Stimulated activated CD4-positive, alpha-beta T cell treated with anti-CD3 and anti-CD28 coated beads, Interleukin-15, amount 100 ng/mL, for 48 hours (primary cell): ENCODE results near the gene PIK3CD.
"Not testable (repeated sequence)": the region's sequence is repeated elsewhere in the genome, so short reads cannot be mapped to it uniquely, and the experiment has no call there.

Experiments
- DNase-seq, 2 donors: peaks; one replicate each; pipeline ENCODE4 v3.0.0-alpha.2; 2020; ENCODE audit warnings: low read depth in 2 of 2

The PIK3CD gene

DNA sequence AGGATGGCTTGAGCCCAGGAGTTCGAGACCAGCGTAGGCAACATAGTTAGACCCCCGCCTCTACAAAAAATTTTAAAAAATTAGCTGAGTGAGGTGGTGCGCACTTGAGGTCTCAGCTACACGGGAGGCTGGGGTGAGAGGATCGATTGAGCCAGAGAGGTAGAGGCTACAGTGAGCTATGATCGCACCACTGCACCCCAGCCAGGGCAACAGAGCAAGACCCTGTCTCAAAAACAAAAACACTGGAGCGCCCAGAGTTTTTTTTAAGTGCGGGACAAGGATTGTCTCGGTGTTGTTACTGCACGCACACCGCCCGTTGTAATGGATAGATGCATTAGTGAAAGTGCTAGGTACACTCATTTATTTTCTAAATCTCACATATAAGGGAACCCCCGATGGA lies 37.1 kb downstream of the PIK3CD start:
- no peak for DNase-seq

DNA sequence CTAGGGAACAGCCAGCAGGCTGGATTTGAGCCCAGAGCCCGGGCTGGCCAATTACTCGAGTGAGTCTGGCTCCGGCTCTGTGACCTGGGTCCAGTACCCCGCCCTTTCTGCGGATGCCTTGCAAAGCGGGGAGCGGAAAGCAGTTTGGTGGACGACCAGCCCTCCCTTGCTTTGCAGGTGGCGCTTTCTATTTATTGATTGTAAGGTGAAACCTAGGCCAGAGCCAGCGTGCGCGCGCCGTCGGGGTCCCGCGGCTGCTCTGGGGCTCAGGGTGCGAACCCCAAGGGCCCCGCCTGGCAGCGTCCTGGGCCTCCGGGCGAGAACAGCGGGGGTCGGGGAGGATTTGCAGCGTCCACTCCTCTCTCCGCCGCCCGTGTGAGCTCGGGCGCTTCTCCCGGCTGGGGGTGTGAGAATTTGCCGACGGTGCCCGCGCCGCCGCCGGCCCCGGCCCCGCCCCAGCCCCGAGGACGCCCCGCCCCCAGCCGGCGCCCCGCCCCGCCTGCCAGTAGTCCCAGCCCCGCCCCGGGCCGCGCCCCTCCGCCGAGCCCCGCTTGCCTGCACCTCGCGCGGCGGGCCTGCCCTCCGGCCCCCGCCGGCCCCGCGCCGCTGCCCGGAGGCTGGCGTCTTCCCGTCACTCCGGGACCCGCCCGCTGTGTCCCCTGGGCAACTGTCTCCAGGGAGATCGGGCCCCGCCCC lies 37.6 kb downstream of the PIK3CD start:
- DNase-seq = peak; percentile 67 to 77

DNA sequence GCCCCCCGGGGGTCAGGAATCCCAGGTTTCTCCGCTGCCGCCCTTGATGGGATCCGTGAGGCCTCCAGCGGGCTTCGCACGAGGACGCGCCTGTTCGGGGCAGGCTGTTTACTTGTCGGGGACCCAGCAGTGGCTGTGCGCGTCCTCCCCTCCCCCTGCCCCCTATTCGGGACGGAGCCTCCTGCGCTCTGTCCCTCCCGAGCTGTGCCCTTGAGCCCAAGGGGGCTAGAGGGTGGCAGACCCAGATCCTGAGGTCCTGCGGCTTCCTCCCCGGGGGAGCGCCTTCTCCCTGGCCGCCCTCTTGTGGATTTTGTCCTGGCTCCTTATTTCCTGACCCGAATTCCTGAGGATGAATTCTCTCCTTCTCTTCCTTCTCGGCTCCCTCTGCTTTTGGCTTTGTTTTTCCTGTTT lies 38.4 kb downstream of the PIK3CD start:
- no peak for DNase-seq

DNA sequence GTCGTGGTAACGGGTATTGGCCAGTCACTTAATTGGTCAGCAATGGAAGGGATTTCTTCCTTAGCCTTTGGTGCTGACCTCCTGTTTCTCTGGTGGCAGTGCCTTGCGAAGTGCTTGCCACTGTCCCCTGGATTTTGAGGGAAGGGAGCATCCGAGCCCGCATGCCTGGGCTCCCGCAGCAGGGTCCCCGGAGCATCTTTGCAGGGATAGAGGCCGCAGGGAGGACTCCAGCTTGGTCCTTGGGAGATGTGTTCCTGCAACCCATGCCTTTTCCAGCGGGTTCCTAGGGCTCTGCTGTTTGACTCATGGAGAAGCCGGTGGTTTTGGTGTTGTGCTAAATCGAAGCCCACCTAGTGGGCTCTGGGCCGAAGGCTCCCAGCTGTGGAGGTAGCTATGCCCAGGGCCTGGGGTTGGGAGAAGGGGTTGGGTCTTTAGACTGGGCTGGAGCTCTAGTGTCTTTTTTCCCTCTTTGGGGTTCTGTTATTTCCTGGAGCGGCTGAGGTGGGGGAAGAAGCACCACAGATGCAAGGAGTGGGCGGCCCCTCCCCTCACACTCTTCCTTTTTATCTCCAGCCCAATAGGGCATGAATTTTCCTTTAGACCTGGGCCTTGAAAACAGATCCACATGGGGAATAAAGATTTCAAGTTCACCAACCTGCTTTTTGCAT lies 39.0 kb downstream of the PIK3CD start:
- no peak for DNase-seq

DNA sequence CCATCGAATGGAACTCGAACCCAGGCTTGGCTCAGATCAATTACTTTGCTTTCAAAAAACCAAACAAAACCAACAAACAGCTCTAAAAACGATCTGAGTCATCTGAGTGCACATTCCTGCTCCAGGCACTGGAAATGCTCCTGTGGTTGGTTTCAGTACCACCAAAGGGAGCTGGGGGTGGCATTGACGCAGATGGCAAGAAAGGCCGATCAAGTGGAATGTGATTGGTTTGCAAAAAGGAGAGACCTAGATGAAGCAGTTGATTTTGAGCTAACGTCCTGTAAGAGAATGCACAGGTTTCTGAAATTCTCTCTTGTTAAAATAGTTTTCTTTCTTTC lies 39.5 kb downstream of the PIK3CD start:
- no peak for DNase-seq

DNA sequence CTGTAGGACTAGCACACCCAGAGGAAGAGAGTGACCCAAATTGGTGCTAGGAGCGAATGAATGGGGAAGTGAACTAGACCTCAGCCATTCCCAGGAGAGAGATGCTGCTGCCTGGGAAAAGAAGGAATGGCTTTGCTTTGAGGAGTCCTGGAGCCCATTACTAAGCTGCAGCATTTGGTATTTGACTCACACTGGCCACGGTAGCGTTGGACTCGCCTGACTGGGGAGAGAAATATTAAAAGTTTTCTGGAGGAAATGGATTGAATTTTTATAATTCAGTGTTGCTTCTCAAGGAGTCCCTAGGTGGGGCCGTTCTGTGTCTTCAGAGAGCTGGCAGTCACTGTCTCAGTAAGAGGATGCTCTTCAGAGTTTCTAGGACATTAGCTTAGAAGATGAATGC lies 40.2 kb downstream of the PIK3CD start:
- DNase-seq = no peak

DNA sequence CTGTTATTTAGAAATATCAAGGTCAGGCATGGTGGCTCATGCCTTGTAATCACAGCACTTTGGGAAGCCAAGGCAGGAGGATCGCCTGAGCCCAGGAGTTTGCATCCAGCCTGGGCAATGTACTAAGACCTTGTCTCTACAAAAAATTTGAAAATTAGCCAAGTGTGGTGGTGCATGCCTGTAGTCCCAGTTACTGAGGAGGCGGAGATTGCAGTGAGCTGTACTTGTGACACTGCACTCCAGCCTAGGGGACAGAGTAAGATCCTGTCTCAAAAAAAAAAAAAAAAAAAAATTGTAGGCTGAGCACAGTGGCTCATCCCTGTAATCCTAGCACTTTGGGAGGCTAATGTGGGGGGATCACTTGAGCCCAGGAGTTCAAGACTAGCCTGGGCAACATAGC lies 45.3 kb downstream of the PIK3CD start:
- no peak for DNase-seq

DNA sequence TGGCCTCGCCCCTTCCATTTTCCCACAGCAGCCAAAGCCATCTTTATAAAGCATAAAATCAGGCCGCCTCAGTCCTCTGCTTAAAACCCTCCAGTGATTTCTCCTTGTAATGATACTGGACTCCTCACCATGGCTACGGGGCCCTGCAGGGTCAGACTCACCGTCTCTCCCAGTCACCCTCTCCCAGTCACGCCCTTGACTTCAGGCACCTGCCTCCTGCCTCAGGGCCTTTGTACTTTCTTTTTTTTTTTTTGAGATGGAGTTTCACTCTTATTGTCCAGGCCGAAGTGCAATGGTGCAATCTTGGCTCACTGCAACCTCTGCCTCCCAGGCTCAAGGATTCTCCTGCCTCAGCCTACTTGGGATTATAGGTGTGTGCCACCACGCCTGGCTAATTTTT lies 47.8 kb downstream of the PIK3CD start:
- no peak for DNase-seq

DNA sequence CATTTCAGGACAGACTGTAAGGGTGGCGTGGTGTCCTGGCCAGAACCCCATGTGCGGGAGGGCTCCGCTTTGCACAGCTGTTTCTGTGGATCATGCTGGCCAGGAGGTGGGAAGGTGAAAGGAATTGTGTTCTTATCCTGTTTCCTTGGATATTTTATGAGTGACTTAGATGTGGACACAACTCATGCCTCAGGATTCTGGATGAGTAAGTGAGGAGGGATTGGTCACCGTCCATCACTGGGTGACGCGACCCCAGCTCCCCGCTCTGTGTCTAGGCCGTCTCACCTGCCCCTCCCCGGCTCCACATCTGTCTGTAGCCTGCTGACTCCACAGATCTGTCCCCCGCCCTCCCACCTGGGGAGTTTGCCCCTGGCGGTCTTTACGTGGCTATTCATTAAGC lies 48.8 kb downstream of the PIK3CD start:
- DNase-seq = no peak

DNA sequence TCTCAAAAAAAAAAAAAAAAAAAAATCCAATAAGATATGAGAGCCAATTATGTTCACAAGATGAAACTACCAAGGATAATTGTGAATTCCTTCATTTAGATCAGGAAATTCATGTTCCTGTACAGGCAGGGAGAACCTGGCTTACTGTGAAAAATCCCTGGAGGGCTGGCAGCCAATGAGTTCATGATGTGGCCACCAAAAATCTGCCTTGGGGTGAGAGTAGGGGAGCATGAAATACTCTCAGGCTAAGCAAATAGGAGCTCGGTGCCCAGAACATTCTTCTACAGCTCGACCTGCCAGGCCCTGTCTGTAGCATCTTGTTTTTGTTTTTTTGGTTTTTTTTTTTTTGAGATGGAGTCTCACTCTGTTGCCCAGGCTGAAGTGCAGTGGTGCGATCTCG lies 50.1 kb downstream of the PIK3CD start:
- no peak for DNase-seq

DNA sequence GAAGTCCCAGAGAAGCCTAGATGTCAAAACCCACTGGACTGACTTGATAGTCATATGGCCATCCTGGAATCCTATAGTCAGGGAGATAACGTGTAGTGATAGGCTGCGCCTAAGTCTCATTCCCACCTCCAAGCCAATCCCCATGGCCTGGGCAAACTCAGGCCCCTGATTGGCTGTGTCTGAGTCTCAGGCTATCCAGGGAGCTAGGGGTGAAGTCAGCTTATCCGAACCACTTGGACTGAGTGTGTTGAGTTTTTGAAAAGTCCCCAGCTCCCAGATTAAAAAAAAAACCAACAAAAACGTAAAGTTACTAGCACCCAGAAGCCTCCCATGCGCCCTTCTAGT lies 51.6 kb downstream of the PIK3CD start:
- no peak for DNase-seq

DNA sequence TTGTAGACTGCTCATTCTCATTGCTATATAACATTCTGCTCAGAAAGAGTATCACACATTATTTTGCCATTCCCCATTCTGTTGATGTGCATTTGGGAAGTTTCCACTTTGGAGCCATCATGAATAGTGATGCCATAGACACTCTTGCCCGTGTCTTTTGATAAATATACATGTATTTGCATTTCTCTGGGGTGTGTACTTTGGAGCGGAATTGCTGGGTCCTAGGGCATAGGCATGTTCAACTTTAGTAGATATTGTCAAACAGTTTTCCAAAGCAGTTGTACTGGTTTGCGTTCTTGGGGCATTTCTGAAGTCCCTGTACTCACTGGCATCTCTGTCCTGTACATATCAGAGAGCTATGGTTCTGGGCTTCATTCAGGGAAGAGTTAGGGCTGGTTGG lies 52.1 kb downstream of the PIK3CD start:
- no peak for DNase-seq

DNA sequence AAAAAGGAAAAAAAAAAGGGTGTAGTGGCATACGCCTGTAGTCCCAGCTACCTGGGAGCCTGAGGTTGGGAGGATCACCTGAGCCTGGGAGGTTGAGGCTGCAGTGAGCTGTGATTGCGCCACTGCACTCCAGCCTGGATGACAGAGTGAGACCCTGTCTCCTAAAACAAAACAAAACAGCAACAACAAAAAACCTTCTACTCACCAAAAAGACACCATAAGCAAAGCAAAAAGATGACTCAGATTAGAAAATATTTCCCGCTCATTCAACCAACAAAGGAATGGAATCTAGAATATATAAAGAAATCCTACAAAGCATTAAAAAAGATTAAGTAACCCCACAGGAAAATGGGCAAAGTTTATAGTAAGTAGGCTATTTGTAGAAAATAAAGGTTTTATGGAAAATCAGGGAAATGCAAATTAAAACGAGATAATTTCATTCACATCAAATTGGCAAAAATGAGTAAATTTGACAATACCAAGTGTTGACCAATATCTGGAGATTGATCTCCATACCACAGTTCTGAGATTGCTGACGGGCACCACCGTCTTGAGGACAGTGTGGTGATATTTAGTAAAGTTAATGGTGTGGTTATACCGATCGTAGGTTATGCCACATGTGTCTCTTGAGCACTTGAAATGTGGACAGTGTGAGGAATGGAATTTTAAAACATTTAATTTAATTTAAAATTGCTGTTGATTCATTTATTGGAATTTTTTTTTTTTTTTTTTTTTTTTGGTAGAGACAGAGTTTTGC lies 54.0 kb downstream of the PIK3CD start:
- no peak for DNase-seq

DNA sequence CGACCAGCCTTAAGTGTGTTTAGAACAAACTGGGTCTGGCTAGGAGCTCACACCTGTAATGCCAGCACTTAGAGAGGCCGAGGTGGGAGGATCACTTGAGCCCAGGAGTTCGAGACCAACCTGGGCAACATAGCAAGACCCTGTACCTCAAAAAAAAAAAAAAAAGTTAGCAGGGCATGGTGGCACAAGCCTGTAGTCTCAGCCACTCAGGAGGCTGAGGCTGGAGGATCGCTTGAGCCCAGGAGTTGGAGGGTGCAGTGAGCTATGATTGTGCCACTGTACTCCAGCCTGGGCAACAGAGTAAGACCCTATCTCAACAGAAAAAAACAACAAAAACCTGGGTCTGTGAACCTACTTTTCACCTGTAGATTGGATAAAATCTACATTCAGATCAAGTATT lies 54.6 kb downstream of the PIK3CD start:
- DNase-seq = no peak

DNA sequence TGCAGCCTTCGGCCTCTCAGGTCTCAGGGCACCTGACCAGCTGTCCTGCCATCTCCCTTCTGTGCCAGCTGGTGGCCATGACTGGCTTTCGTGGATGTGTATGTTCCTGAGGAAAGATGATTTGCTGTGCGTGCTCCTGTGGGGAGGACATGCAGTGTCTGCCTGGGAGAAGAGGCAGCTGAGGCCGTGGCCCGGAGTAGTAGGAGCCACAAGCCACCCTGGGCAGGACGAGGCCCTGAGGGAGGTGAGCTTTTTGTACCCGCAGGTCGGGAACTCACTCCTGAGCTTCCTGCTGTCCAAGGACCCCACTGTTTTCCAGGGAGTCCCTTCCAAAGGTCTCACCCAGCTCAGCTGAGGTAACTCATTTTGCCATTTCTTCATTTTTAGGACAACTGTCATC lies 58.5 kb downstream of the PIK3CD start:
- DNase-seq = no peak

DNA sequence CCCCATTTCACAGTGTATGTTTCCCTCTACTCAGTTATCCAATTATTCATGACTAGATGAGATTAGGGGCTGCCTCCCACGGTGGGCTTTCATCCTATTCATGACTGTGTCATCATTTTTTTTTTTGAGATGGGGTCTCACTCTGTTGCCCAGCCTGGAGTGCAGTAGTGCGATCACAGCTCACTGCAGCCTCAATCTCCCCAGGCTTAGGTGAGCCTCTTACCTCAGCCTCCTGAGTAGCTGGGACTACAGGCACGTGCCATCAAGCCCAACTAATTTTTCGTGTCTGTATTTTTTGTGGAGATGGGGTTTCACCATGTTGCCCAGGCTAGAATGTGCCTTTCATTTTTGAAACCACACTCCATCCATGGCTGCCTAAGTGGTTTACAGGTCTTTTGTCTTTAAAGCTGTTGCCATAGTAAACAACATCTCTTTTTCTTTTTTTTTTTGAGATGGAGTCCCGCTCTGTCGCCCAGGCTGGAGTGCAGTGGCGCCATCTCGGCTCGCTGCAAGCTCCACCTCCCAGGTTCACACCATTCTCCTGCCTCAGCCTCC lies 60.0 kb downstream of the PIK3CD start:
- no peak for DNase-seq

DNA sequence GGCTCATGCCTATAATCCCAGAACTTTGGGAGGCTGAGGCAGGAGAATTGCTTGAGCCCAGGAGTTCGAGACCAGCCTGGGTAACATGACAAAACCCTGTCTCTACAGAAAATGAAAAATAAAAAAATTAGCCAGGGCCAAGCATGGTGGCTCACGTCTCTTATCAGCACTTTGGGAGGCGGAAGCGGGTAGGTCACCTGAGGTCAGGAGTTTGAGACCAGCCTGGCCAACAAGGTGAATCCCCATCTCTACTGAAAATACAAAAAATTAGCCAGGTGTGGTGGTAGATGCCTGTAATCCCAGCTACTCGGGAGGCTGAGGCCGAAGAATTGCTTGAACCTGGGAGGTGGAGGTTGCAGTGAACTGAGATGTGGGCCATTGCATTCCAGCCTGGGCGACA lies 61.2 kb downstream of the PIK3CD start:
- DNase-seq = not testable (repeated sequence)

DNA sequence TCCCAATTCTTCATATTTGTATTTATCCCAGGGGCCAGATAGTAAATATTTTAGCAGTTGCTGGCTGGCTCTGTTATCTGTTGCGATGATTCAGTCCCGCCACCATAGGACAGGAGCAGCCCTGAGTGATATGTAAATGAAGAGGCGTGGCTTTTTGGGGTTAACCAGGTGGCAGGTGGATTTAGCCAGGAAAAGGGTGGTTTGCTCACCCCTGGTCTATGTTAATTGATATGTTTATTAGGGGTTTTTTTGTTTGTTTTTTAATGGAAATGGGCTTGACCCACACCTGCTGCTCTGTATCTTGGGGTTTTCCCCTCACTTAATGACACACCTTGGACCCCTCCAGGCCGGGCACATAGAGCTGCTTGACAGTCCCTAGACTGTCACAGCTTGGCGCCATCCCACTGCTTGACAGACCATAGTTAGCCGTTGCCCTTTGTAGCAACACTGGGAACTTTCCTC lies 62.8 kb downstream of the PIK3CD start:
- no peak for DNase-seq

DNA sequence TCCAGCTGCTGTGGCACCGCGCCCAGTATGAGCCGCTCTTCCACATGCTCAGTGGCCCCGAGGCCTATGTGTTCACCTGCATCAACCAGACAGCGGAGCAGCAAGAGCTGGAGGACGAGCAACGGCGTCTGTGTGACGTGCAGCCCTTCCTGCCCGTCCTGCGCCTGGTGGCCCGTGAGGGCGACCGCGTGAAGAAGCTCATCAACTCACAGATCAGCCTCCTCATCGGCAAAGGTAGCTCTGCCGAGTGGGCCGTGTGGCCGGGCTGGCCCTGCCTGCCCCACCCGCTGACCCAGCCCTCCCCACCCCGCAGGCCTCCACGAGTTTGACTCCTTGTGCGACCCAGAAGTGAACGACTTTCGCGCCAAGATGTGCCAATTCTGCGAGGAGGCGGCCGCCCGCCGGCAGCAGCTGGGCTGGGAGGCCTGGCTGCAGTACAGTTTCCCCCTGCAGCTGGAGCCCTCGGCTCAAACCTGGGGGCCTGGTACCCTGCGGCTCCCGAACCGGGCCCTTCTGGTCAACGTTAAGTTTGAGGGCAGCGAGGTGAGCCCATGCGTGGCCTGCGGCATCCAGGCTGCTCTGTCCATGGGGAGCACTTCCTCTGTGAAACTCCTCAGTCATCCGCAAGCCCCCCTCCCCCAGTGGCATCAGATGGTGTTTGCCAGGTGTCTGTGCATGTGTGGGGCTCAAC lies 64.2 kb downstream of the PIK3CD start:
- DNase-seq = no peak

DNA sequence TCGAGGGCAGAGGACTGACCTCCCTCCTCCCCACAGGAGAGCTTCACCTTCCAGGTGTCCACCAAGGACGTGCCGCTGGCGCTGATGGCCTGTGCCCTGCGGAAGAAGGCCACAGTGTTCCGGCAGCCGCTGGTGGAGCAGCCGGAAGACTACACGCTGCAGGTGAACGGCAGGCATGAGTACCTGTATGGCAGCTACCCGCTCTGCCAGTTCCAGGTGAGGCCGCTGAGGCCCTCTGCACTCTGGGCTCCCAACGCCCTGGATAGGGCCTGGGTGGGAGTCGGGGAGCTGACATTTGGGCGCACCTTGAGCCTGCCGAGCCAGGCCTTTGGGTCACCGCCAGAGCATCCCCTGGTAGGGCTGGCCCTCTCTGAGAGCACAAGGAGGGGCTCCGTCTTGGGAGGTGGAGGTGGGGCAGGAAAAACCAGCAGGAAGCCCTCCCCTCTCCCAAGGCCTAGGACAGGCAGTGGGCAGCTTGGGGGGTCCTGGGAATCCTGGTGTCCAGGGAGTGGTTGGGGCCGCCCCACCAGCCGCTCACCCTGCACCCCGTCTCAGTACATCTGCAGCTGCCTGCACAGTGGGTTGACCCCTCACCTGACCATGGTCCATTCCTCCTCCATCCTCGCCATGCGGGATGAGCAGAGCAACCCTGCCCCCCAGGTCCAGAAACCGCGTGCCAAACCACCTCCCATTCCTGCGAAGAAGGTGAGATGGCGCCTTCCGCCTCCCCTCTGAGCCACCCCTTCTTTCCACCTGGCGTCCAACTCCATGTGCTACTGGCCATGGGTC lies 65.1 kb downstream of the PIK3CD start:
- DNase-seq = no peak

DNA sequence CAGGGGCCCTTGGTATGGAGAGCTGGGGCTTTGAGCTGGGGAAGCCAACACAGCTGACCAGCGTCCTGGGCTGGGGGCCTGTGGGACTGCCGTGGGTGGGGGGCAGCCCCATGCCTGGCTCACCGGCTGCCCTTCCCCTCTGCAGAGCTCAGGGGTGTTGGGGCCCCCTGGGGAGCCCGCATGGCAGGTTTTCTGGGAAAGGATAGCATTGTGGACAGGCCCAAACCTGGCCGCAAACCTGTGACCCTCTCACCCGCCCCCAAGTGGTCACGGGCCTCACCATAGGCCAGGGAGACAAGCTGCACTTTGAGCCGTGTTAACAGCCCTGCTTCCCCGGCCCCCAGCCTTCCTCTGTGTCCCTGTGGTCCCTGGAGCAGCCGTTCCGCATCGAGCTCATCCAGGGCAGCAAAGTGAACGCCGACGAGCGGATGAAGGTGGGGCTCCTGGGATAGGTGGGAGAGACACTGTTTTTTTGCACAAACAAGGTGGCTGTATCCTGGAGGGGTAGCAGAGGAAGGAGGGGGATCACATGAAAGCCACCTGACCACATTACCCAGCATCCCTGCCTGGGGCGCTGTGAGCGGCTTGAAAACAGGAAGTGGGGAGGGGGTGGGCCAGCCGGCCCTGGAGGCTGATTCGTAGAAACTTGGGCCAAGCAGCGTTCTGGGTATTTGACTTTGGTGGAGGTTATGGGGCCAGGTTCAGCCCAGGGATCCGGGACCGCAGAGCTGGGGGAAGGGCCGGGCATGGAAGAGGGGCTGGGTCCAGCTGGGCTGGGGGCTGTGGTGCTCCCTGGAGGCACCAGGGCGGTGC lies 65.9 kb downstream of the PIK3CD start:
- DNase-seq = peak; percentile 78 to 83
